Ovary (tissue), 3 donors: Measurements from ENCODE around the gene CNEP1R1.

Experiments
- EP300 ChIP-seq: sonication (generic); formaldehyde crosslinking; IDR thresholded peaks from one replicate; pipeline ENCODE4 v1.6.1; 2017; ENCODE audit warnings: antibody characterized with exemption
- POLR2A ChIP-seq: fragments of 450-650 bp; IDR thresholded peaks from one replicate; pipeline ENCODE4 v1.6.1; 2017; ENCODE audit warnings: antibody characterized with exemption, mild to moderate bottlenecking, moderate library complexity
- TF ChIP-seq, protein P1 (sequence below), 3 donors: fragments of 450-650 bp in 2 of 3; fragments of 200-600 bp in 1 of 3; IDR thresholded peaks; one replicate each; pipeline versions ENCODE4 v1.5.1 to v1.8.0; 2016 to 2022; ENCODE audit warnings: antibody characterized with exemption in 3 of 3, mild to moderate bottlenecking in 1 of 3
- donor health status: DM: no; HTN: no; CAD: no.

- TF ChIP-seq, protein P1, sequence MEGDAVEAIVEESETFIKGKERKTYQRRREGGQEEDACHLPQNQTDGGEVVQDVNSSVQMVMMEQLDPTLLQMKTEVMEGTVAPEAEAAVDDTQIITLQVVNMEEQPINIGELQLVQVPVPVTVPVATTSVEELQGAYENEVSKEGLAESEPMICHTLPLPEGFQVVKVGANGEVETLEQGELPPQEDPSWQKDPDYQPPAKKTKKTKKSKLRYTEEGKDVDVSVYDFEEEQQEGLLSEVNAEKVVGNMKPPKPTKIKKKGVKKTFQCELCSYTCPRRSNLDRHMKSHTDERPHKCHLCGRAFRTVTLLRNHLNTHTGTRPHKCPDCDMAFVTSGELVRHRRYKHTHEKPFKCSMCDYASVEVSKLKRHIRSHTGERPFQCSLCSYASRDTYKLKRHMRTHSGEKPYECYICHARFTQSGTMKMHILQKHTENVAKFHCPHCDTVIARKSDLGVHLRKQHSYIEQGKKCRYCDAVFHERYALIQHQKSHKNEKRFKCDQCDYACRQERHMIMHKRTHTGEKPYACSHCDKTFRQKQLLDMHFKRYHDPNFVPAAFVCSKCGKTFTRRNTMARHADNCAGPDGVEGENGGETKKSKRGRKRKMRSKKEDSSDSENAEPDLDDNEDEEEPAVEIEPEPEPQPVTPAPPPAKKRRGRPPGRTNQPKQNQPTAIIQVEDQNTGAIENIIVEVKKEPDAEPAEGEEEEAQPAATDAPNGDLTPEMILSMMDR (IDR thresholded peaks at IDR 0.05), result no peak
- no peak for TF ChIP-seq POLR2A
- no peak for TF ChIP-seq EP300
Observed at GRCh38 chr16:50068550-50068949, 43.5 kb downstream of the CNEP1R1 start.
